HG02943 (cell line): ENCODE data around the gene GPANK1.

Source experiments
- ATAC-seq: cut with Tn5 transposase; IDR thresholded peaks from one replicate; pipeline ENCODE4 v1.9.1; 2021; ENCODE audit warnings: mild to moderate bottlenecking, low read depth, moderate library complexity; ENCODE audit not compliant: unreplicated experiment

The GPANK1 gene

DNA sequence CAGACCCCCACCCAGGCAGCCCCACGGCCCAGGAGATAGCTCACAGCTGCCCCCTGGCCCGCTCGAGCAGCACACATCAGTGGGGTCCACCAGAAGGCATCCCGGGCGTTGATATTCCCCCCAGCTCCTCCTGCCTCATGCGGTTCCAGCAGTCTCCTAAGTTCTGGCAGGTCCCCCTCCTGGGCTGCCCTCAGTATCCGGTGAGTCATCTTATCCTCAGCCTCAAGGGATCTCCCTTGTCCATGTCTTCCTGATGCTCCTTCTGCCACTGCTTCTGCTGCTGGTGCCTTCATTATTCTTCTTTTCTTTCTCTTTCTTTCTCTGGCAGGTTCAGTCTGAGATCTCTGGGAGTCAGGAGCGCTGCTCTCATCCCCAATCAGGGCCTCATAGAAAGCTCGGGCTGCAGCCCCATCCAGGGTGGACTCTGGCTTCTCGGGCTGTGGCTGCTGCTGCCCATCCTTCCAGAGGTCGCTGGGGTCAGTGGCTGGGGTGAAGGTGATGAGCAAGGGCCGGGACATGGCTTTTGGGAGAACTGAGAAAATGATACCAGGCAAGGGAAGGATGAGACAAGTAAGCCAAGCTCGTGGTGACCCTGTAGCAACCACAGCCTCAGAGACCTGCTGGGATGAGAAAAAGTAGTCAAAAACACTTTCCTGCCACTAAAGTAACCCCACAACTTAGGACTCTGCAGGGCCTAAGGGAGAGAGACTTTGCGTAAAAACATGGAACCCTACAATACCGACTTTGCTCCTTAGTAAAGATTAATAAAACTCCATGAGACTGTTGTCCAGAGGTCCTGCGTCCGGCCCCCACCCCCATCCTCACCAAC lies 622 bp downstream of the GPANK1 start:
- no peak for ATAC-seq

GRCh38 chr6:31663126-31663960 lies 1.5 kb downstream of the GPANK1 start:
- no peak for ATAC-seq

DNA sequence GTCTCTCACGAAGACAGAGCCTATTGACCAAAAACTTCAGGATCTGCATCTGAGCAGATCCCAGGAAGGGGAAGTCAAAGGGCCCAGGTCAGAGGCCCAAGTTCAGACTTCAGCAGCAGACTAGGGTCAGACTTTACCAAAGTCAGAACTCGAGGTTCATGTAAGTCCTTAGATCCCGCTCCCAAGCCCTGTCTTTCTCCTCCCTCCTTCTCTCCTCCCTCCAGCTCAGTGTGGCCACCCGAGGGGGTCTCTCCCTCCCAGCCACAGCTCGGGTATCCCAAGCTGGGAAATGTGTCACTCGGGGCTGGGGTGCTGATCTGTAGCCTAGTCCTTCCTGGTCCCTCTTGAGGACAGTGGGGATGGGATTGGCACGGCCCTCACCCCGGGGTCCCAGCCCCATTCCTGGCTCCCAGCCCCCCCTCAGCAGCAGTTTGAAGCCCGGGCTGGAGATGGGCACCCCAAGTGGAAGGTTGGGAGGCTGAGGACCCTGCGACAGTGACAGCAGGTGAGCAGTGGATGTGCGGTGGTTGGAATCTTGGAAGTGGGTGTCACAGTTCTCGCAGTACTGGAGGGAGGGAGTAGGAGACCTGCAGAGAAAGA lies 2.6 kb downstream of the GPANK1 start:
- no peak for ATAC-seq

DNA sequence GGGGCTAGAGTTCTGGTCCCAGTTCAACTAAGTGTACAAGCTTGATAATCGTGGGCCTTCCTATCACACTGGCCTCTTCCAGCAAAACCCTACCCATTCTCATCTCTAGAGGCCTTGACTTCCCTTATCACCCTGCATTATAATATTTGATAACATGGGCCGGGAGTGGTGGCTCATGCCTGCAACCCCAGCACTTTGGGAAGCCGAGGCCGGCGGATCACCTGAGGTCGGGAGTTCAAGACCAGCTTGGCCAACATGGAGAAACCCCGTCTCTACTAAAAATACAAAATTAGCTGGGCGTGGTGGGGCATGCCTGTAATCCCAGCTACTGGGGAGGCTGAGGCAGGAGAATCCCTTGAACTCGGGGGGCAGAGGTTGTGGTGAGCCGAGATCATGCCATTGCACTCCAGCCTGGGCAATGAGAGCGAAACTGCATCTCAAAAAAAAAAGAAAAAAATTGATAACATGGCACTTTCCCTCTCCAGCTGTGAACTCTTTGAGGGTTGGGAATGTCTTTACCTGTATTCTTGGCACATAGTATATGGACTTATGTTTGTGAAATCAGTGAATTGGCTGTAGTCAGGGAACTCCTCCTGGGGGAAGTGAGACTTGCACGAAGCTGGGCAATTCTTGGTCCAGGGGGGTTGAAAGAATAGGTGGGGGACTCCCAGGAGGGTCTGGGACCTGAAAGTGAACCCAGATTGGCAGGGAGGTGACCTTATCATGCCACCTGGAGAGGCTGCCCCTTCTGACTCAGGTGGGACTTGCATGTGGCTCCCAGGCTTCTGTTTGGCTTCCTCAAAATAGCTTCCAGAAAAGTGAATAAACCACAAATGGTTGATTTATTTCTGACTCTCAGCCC lies 3.3 kb downstream of the GPANK1 start:
- ATAC-seq: no peak

DNA sequence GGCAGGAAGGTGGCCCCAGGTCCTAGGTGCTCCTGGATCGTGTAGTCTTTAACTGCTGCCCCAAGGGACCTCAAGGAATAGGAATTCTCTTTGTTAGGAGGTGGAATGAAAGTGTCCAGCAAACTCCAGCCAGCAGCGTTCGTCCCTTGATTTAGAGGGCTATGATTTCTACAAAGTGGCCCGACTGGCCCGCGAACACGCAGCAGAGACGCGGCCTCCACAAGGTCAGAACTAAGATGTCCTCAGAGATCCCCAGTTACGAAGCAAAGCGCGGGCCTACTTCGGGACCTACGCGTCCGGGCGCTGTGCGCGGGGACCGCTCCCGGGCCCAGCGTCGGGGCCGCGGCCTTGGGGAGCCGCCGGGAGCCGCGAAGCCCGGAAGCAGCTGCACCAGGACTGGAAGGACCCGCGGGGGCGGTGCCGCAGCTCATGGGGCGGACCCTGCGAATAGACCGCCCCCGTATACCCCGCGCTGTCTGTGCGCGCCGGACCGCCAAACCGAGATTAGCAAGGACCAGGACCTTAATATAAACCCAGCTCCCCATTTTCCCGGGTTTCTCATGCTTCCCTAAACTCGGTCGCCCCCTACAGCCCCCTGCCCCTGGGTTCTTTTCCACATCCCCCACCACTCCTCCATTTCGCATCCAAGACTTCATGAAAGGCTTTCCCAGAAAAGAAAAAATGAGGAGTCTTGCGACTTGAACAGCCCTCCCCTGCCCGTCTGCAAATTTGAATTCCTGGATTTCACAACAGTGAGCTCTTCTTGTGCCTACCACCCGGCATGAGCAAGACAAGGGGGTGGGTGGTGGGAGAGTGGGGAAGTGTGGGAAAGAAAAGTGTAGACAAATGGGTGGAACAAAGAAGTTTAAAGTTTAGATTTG lies 4.2 kb downstream of the GPANK1 start, which contains the start of gene C6orf47:
Gene C6orf47, minus strand, starts transcription at position 398 of the 881 bp plus-strand sequence. CDS start 831 bp downstream, outside the sequence.
- ATAC-seq: no peak

DNA sequence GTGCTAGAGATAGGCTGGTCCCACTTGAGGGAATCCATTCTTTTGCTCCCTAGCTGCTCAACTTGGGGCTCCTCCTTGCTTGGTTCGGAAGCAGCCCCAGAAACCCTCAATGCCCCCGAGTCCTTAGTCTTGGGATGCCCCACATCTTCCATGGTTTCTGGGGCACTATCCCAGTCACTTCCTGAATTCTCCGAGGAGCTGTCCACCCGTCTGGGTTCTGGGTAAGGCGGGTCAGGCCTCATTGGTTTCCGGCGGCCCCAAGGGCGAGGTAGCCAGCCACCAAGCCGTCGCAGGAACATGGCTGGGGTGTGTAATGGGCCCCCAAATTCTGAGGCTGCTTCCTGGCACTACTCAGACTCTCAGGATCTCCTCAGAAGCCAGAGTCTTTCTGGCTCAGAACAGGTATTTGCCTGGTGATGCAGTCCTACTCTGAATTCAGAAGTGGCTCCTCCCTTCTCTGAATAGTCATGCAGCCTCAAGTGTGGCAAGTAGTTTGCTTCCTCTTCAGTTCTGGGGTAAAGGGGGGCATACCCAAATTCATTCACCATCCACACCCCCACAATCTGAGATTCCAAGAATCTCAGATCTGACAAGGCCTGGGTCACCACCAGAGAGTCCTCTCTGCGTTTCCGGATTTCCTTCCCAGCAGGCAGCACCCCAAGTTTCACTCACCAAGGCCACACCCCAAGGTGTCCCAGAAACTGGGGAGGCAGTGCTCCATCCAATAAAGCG lies 5.0 kb downstream of the GPANK1 start:
- ATAC-seq: no peak

DNA sequence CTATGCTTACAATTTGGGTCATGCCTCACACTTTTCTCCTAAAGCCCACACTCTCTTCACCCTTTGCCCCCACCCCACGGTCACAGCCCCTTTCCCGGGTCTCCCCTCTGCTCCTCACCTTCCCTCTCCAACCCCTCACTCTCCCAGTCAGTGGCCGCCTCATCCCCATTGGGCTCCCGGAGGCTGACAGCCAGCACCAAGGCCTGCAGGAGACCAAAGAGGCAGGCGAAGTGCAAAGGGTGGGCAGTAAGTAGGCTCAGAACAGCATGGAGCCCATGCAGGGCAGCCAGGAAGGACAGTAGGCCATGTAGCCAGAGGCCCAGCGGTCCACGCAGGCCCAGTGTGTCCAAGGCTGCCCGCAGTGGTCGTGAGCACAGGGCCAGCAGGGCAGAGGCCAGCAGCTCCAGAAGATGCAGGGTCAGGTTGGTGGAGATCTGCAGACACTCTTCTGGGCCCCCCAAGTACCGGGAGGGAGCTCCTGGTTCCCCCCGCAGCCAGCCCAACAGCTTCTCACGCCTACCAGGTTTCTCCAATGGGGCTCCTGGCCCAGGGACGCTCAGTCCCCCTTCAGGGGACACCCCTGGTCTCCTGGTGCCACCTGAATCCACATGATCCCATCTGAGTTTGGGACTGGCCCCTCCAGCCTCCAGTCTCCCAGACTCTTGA lies 5.7 kb downstream of the GPANK1 start:
- no peak for ATAC-seq

DNA sequence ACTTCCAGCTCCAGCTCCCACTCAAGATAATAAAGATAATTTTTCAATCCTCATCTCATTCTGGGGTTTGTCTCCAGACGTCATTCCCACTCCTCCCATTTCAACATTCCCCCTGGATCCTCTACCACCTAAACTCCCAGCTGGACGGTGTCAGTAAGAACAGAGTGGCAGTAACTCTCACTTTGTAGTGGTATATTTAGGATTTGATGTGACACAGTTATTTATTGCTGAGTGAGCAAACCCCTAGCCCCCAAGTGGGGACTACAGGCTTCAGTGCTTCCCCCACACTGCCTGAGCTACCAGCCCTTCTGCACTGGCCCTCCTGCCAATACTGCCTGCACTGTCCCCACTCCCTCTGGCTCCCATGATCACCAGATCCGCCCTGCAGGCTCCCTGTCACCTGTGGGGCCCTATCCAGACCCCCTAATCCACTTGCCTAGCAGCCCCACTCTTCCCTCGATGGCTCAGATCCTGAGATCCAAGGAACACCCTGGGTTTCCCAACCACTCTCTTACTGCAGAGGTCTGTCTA lies 6.6 kb downstream of the GPANK1 start:
- no peak for ATAC-seq

GRCh38 chr6:31657406-31658157 lies 7.2 kb downstream of the GPANK1 start:
- ATAC-seq: no peak

GRCh38 chr6:31655349-31656237 lies 9.2 kb downstream of the GPANK1 start, which contains the start of gene APOM:
Gene APOM (plus strand): TSS chr6:31655894. CDS start chr6:31655967, 73 bp downstream.
- no peak for ATAC-seq

- no peak for ATAC-seq
Observed at GRCh38 chr6:31654574-31655348, 10.0 kb downstream of the GPANK1 start.

GRCh38 chr6:31652925-31653724 lies 11.7 kb downstream of the GPANK1 start:
- peak; percentile 68 for ATAC-seq

- peak; percentile 27 for ATAC-seq
Observed at GRCh38 chr6:31651602-31652191, 13.1 kb downstream of the GPANK1 start.

GRCh38 chr6:31645325-31645724 lies 19.5 kb downstream of the GPANK1 start:
- ATAC-seq: no peak
